ENCODE results near the gene APOA4. TPM values are rescaled to one million over a fixed set of nuclear protein-coding genes. Genes with fewer than 3 reads are reported as not detected.

APOA4 gene
- total and polyA plus RNA-seq, 2 experiments from 2014 or later: not detected

GRCh38 chr11:116836632-116836991, 13.5 kb upstream of the APOA4 start (continued):
- TF ChIP-seq ZNF462 (CRISPR knock-in tag; IDR thresholded peaks at IDR 0.05): no peak
- TF ChIP-seq CREB1 (CRISPR knock-in tag; IDR thresholded peaks at IDR 0.05; ENCODE audit: low read depth): no peak
- no peak for TF ChIP-seq NANOG (IDR thresholded peaks at IDR 0.05; ENCODE audit: borderline replicate concordance)
- TF ChIP-seq CTCF (conservative IDR thresholded peaks at IDR 0.05; ENCODE audit: low read depth in 2 of 2): no peak
- no peak for TF ChIP-seq ETS1 (IDR thresholded peaks at IDR 0.05)
- TF ChIP-seq JUNB (IDR thresholded peaks at IDR 0.05; ENCODE audit: unreplicated experiment): no peak
- no peak for TF ChIP-seq ZNF331 (CRISPR knock-in tag; IDR thresholded peaks at IDR 0.05; ENCODE audit: low read depth)
- TF ChIP-seq EZH2 (IDR thresholded peaks at IDR 0.05; ENCODE audit: low read depth, unreplicated experiment): no peak
